GM18511 (cell line): ENCODE measurements around the gene SMIM22.
A peak's percentile ranks its signal among the peaks of the same experiment; 100 is the strongest.

ENCODE experiments used
- ATAC-seq: cut with Tn5 transposase; IDR thresholded peaks from one replicate; pipeline ENCODE4 v1.9.1; 2021; ENCODE audit warnings: mild to moderate bottlenecking, moderate library complexity; ENCODE audit not compliant: unreplicated experiment

Gene SMIM22

GRCh38 chr16:4795181-4795827, at the start of gene SMIM22:
Gene SMIM22 (plus strand): TSS chr16:4795369. CDS start chr16:4795735, 366 bp downstream.
- no peak for ATAC-seq

GRCh38 chr16:4746215-4746614, 49.0 kb upstream of the SMIM22 start:
- no peak for ATAC-seq

GRCh38 chr16:4746991-4747574, 48.1 kb upstream of the SMIM22 start:
- ATAC-seq = no peak

GRCh38 chr16:4747906-4748681, 47.1 kb upstream of the SMIM22 start:
- ATAC-seq = no peak

- ATAC-seq = no peak
Measured at GRCh38 chr16:4748682-4749411, 46.3 kb upstream of the SMIM22 start.

- no peak for ATAC-seq
Measured at GRCh38 chr16:4749700-4750257, 45.4 kb upstream of the SMIM22 start.

GRCh38 chr16:4750896-4751295, 44.3 kb upstream of the SMIM22 start:
- no peak for ATAC-seq

- ATAC-seq = no peak
Measured at GRCh38 chr16:4752351-4753100, 42.6 kb upstream of the SMIM22 start.

GRCh38 chr16:4753227-4753626, 41.9 kb upstream of the SMIM22 start:
- no peak for ATAC-seq

GRCh38 chr16:4754865-4755264, 40.3 kb upstream of the SMIM22 start:
- no peak for ATAC-seq

- ATAC-seq = no peak
Measured at GRCh38 chr16:4755687-4756086, 39.5 kb upstream of the SMIM22 start.

- no peak for ATAC-seq
Measured at GRCh38 chr16:4760221-4760910, 34.8 kb upstream of the SMIM22 start.

GRCh38 chr16:4762205-4762604, 33.0 kb upstream of the SMIM22 start:
- no peak for ATAC-seq

GRCh38 chr16:4763791-4764190, 31.4 kb upstream of the SMIM22 start:
- no peak for ATAC-seq

GRCh38 chr16:4765511-4766474, 29.4 kb upstream of the SMIM22 start:
- ATAC-seq = no peak

- ATAC-seq = peak; percentile 87
Measured at GRCh38 chr16:4766875-4767628, 28.1 kb upstream of the SMIM22 start, which contains the start of gene ZNF500. Gene ZNF500 (minus strand): TSS chr16:4767162. CDS start chr16:4765978, 1,184 bp downstream.

GRCh38 chr16:4767872-4768548, 27.2 kb upstream of the SMIM22 start:
- ATAC-seq = peak; percentile 3
